HepG2 (cell line): ENCODE results near the gene NRBF2. TPM values are rescaled to one million over a fixed set of nuclear protein-coding genes. Genes with fewer than 3 reads are reported as not detected.
A peak's percentile ranks its signal among the peaks of the same experiment; 100 is the strongest.

ENCODE experiments used
- AFF4 ChIP-seq: sonication (generic); formaldehyde crosslinking; IDR thresholded peaks from 2 replicates; pipeline ENCODE4 v1.4.0; 2020; ENCODE audit warnings: missing genetic modification reagents
- AGO2 ChIP-seq: fragments of 200-400 bp; formaldehyde crosslinking; optimal IDR thresholded peaks from 2 replicates; pipeline ENCODE3; 2017; ENCODE audit warnings: mild to moderate bottlenecking, low read depth, low read length, moderate library complexity
- ATF3 ChIP-seq: sonication (generic); formaldehyde crosslinking; IDR thresholded peaks from 2 replicates; pipeline ENCODE4 v1.4.0; 2020; ENCODE audit warnings: missing genetic modification reagents
- CENPX ChIP-seq: sonication (generic); formaldehyde crosslinking; IDR thresholded peaks from 2 replicates; pipeline ENCODE4 v1.9.0; 2021; ENCODE audit warnings: mild to moderate bottlenecking, missing genetic modification reagents, moderate library complexity
- DNMT1 ChIP-seq: sonication (generic); formaldehyde crosslinking; IDR thresholded peaks from 2 replicates; pipeline ENCODE4 v1.5.1; 2020; ENCODE audit warnings: mild to moderate bottlenecking, missing genetic modification reagents
- E2F1 ChIP-seq: sonication (generic); formaldehyde crosslinking; IDR thresholded peaks from 2 replicates; pipeline ENCODE4 v1.5.0; 2020; ENCODE audit warnings: missing genetic modification reagents
- ELK4 ChIP-seq: sonication (generic); formaldehyde crosslinking; IDR thresholded peaks from 2 replicates; pipeline ENCODE4 v1.9.0; 2021; ENCODE audit warnings: missing genetic modification reagents, borderline replicate concordance
- FOXK2 ChIP-seq: fragments of 450-650 bp; IDR thresholded peaks from 2 replicates; pipeline ENCODE4 v1.6.1; 2016
- NFRKB ChIP-seq: fragments of 450-650 bp; IDR thresholded peaks from 2 replicates; pipeline ENCODE4 v1.6.1; 2017
- PITX1 ChIP-seq: sonication (generic); formaldehyde crosslinking; IDR thresholded peaks from 2 replicates; pipeline ENCODE4 v1.5.1; 2020; ENCODE audit warnings: mild to moderate bottlenecking, missing genetic modification reagents
- RNF2 ChIP-seq: fragments of 450-650 bp; conservative IDR thresholded peaks from 2 replicates; pipeline ENCODE4 v1.6.1; 2016; ENCODE audit warnings: low read depth
- THYN1 ChIP-seq: sonication (generic); formaldehyde crosslinking; IDR thresholded peaks from 2 replicates; pipeline ENCODE4 v1.8.1; 2023; ENCODE audit warnings: low read depth, mild to moderate bottlenecking, moderate library complexity, missing genetic modification reagents, borderline replicate concordance
- ZNF235 ChIP-seq: sonication (generic); formaldehyde crosslinking; IDR thresholded peaks from 2 replicates; pipeline ENCODE4 v1.8.1; 2023; ENCODE audit warnings: mild to moderate bottlenecking, missing genetic modification reagents, borderline replicate concordance
- ZNF850 ChIP-seq: sonication (generic); formaldehyde crosslinking; conservative IDR thresholded peaks from 2 replicates; pipeline ENCODE4 v1.9.0; 2021; ENCODE audit warnings: mild to moderate bottlenecking, missing genetic modification reagents
- polyA plus RNA-seq, 8 experiments: library from polyadenylated mRNA; depleted of rRNA in 3 of 8; stranded (reverse) in 7 of 8; unstranded in 1 of 8; fragments of >200 nt; fragmentation: Illumina TruSeq in 4 of 8; extraction: Trizol in 4 of 8; gene quantifications; 2 replicates each; pipeline versions ENCODE4 v1.2.1 to v1.2.3, GENCODE V29; 2011 to 2016; ENCODE audit warnings: low read depth in 4 of 8, missing spikeins in 1 of 8, mixed read lengths in 1 of 8; ENCODE audit not compliant: insufficient read depth in 1 of 8
- total RNA-seq, 5 experiments: library from RNA; depleted of rRNA; stranded (reverse); fragments of >200 nt; fragmentation: Illumina TruSeq; extraction: Trizol; gene quantifications; 2 replicates each; pipeline ENCODE4 v1.2.3, GENCODE V29; 2016; ENCODE audit warnings: low read depth in 1 of 5
- TF ChIP-seq, protein P1 (sequence below): sonication (generic); formaldehyde crosslinking; IDR thresholded peaks from 2 replicates; pipeline ENCODE4 v1.4.0; 2020; ENCODE audit warnings: missing genetic modification reagents, borderline replicate concordance
- TF ChIP-seq, protein P2 (sequence below): sonication (generic); formaldehyde crosslinking; IDR thresholded peaks from 2 replicates; pipeline ENCODE4 v1.4.0; 2020; ENCODE audit warnings: missing genetic modification reagents; ENCODE audit errors: not compliant biosample characterization

The NRBF2 gene
- total and polyA plus RNA-seq, 2 of the 13 experiments (the other 11 are each of a cell fraction or from before 2014, with no cell fraction given), result 20.0 to 28.4 TPM

GRCh38 chr10:63133056-63133820 is at the start of gene NRBF2 (continued):
- TF ChIP-seq AFF4 (no peak), ZNF235 (CRISPR knock-in tag) (0 out of 2 replicates have a peak, but pooled peaks have one; percentile 72), CENPX (CRISPR knock-in tag) (no peak), FOXK2 (peak; percentile 55), PITX1 (CRISPR knock-in tag) (peak; percentile 30; the same call in 1 of the 2 replicates), ELK4 (CRISPR knock-in tag) (no peak), ZNF850 (CRISPR knock-in tag) (no peak), DNMT1 (peak; percentile 73; the same call in 1 of the 2 replicates), NFRKB (no peak), ATF3 (CRISPR knock-in tag) (no peak), E2F1 (CRISPR knock-in tag) (no peak), THYN1 (CRISPR knock-in tag) (no peak), AGO2 (peak; percentile 87), RNF2 (0 out of 2 replicates have a peak, but pooled peaks have one; percentile 27)
- TF ChIP-seq, protein P1, sequence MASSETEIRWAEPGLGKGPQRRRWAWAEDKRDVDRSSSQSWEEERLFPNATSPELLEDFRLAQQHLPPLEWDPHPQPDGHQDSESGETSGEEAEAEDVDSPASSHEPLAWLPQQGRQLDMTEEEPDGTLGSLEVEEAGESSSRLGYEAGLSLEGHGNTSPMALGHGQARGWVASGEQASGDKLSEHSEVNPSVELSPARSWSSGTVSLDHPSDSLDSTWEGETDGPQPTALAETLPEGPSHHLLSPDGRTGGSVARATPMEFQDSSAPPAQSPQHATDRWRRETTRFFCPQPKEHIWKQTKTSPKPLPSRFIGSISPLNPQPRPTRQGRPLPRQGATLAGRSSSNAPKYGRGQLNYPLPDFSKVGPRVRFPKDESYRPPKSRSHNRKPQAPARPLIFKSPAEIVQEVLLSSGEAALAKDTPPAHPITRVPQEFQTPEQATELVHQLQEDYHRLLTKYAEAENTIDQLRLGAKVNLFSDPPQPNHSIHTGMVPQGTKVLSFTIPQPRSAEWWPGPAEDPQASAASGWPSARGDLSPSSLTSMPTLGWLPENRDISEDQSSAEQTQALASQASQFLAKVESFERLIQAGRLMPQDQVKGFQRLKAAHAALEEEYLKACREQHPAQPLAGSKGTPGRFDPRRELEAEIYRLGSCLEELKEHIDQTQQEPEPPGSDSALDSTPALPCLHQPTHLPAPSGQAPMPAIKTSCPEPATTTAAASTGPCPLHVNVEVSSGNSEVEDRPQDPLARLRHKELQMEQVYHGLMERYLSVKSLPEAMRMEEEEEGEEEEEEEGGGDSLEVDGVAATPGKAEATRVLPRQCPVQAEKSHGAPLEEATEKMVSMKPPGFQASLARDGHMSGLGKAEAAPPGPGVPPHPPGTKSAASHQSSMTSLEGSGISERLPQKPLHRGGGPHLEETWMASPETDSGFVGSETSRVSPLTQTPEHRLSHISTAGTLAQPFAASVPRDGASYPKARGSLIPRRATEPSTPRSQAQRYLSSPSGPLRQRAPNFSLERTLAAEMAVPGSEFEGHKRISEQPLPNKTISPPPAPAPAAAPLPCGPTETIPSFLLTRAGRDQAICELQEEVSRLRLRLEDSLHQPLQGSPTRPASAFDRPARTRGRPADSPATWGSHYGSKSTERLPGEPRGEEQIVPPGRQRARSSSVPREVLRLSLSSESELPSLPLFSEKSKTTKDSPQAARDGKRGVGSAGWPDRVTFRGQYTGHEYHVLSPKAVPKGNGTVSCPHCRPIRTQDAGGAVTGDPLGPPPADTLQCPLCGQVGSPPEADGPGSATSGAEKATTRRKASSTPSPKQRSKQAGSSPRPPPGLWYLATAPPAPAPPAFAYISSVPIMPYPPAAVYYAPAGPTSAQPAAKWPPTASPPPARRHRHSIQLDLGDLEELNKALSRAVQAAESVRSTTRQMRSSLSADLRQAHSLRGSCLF (CRISPR knock-in tag), result no peak
- TF ChIP-seq, protein P2, sequence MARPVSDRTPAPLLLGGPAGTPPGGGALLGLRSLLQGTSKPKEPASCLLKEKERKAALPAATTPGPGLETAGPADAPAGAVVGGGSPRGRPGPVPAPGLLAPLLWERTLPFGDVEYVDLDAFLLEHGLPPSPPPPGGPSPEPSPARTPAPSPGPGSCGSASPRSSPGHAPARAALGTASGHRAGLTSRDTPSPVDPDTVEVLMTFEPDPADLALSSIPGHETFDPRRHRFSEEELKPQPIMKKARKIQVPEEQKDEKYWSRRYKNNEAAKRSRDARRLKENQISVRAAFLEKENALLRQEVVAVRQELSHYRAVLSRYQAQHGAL (CRISPR knock-in tag), result no peak
